GM12873 (cell line): ENCODE data around the gene SPEG.

ENCODE experiments used
- TF ChIP-seq, protein P1 (sequence below): IDR thresholded peaks from 2 replicates; pipeline ENCODE4 v1.5.1; 2012; ENCODE audit warnings: low read depth, mild to moderate bottlenecking, moderate library complexity, low read length, control low read depth; ENCODE audit not compliant: insufficient read depth; ENCODE audit errors: missing control alignments

The SPEG gene

DNA sequence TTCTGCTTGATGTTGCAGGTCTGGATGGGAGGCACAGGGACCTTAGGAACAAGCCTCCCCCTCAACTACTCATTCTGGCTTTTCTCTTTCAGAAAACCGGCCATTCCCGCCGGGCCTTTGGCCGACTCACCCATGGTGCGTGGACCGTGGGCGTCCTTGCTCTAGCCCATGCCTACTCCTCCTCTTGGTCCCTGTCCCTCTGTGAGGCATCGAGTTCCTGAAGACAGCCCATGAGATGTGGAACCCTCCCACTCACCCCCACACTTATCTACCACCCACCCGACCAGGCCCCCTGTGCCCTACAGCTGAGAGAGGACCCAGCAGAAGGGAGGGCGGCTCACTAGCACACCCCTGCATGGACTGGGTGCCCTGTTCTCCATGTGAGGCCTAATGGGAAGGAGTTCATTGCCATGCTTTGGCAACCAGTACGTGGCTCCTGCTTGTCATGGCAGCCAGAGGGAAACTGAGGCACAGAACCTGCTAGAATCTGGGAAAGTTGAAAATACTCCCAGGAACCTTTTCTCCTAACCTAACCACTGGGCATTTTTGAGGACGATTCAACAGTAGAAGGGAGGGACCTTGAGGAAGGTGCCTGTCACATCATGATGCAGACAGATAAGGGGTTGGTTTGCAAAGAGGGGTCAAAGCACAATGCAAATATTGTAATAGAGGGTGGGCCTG is 8.5 kb downstream of the SPEG start:
- TF ChIP-seq, protein P1, sequence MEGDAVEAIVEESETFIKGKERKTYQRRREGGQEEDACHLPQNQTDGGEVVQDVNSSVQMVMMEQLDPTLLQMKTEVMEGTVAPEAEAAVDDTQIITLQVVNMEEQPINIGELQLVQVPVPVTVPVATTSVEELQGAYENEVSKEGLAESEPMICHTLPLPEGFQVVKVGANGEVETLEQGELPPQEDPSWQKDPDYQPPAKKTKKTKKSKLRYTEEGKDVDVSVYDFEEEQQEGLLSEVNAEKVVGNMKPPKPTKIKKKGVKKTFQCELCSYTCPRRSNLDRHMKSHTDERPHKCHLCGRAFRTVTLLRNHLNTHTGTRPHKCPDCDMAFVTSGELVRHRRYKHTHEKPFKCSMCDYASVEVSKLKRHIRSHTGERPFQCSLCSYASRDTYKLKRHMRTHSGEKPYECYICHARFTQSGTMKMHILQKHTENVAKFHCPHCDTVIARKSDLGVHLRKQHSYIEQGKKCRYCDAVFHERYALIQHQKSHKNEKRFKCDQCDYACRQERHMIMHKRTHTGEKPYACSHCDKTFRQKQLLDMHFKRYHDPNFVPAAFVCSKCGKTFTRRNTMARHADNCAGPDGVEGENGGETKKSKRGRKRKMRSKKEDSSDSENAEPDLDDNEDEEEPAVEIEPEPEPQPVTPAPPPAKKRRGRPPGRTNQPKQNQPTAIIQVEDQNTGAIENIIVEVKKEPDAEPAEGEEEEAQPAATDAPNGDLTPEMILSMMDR, result no peak

DNA sequence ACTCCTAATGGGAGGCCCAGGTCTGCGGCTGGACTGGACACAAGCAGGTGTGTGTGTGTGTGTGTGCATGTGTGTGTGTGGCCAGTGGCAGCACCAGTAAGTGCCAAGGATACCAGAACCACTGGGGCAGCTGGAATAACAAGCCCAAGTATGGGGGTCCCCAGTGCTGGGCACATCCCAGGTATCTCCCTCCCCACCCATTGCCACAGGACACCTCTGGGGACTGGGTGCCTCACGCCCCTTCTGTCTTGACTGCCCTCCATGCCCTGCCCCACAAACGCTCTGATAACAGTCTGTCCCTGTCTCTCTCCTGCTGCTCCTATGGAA is 9.0 kb downstream of the SPEG start:
- TF ChIP-seq, protein P1, result no peak

- TF ChIP-seq, protein P1, result no peak
These were observed 10.0 kb downstream of the SPEG start for GRCh38 chr2:219444566-219445091.

GRCh38 chr2:219445220-219445640 is 10.6 kb downstream of the SPEG start:
- TF ChIP-seq, protein P1, result no peak

- TF ChIP-seq, protein P1, result no peak
These were observed 11.5 kb downstream of the SPEG start for GRCh38 chr2:219446101-219446504.

DNA sequence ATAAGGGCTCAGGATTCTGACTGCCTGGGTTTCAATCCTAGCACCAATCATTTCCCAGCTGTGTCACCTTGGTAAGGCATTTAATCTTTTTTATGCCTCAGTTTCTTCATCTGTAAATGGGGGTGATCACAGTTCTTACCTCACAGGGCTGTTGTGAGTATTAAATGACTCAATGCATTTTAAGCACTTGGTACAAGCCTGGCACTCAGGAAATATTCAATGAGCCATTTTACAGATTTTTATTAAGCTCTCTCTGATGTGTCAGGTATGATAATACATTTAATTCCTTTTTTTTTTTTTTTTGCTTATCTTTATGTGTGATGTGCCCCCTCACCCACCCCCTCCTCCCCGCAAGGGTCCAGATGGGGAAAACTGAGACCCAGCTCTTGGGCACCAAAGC is 12.0 kb downstream of the SPEG start:
- TF ChIP-seq, protein P1, result no peak

GRCh38 chr2:219447242-219448098 is 12.8 kb downstream of the SPEG start:
- TF ChIP-seq, protein P1, result no peak
